Measurements from ENCODE around the gene TBC1D14.

GRCh38 chr4:7055111-7055989, 145.7 kb downstream of the TBC1D14 start:
- no peak for TF ChIP-seq CTCF (IDR thresholded peaks at IDR 0.05)
- no peak for TF ChIP-seq POLR2A (IDR thresholded peaks at IDR 0.05)
